GM08714 (cell line): ENCODE data around the gene CDKAL1.
"Not testable (repeated sequence)": the region's sequence is repeated elsewhere in the genome, so short reads cannot be mapped to it uniquely, and the experiment has no call there.

ENCODE experiments used
- H3K4me3 ChIP-seq: fragments of 200-500 bp; sonication (Bioruptor generic); 2 replicates; pipeline ENCODE4 v1.5.1; 2014; ENCODE audit warnings: mild to moderate bottlenecking, low read length, inconsistent platforms
- ZNF274 ChIP-seq: IDR thresholded peaks from 2 replicates; pipeline ENCODE4 v1.6.1; 2012; ENCODE audit warnings: mild to moderate bottlenecking, low read depth, low read length

CDKAL1 gene

DNA sequence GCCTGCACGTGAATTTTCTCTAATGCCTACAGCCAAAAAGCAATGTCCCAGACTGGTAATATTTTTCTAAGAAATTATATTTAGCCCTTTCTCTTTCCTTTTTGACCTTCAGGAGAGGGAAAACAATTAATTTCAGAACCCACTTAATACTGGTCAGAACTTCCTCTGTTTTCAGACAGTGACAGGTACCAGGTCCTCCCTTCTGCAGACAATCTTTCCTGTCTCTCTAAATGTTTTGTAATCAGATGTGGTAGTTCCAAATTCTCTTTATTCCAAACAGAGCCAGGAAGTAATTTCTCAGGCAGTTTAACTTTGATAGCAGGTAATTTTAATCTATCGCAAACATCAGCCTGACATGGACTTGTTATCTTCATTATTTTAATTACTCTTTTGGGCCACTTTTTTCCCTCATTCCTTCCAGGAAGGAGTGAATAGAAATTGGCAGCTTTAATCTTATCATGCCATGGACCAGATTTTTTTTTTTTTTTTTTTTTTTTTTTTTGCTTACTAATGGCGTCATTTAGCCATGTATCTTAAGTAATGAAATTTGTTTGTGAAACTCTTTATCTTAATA is 710.7 kb downstream of the CDKAL1 start:
- TF ChIP-seq ZNF274: no peak
- H3K4me3 ChIP-seq: no peak overlapping the region

DNA sequence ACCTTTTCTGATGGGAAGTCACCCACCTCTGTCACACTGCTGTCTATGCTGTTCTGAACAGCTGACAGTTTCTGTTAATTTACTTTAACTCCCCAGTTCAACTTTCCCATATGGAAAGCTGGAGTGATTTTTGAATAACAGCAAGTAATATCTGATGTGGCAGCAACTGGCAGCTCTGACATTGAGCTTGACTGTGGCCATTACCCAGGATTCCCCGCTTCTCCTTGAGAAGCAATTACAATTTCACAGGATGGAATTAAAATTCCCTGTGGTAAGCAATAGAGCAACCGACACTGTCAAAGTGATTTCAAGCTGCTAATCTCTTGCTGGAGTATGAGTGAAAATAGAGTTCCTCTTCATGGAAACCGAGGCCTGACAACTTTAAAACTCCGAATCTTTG is 711.2 kb downstream of the CDKAL1 start:
- H3K4me3 ChIP-seq: no peak overlapping the region
- TF ChIP-seq ZNF274: no peak

DNA sequence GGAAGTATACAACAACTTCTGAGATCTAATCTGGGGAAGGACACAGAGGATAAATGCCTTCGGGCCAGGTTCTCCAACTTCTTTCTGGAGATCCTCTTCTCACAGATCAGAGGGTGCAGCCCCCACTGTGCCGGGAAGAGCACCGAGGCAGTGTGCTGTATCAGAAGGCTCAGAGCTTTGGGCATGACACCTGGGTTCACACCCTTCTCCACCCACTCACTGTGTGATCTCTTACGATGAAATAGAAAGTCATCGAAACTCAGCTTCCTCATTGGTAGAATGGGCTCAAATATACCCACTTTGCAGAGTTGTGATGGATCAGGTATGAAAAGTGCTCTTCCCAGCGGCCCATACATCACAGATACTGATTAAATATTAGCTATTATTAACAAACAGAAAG is 711.8 kb downstream of the CDKAL1 start:
- no peak overlapping the region for H3K4me3 ChIP-seq
- TF ChIP-seq ZNF274: no peak

DNA sequence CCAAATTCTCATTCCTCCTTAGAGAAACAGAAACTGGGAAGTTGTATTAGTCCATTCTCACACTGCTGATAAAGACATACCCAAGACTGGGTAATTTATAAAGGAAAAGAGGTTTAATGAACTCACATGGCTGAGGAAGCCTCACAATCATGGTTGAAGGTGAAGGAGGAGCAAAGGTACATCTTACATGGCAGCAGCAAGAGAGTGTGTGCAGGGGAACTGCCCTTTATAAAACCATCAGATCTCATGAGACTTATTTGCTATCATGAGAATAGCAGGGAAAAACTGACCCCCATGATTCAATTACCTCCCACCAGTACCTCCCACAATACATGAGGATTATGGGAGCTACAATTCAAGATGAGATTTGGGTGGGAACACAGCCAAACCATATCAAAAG is 720.2 kb downstream of the CDKAL1 start:
- not testable (repeated sequence) for H3K4me3 ChIP-seq

DNA sequence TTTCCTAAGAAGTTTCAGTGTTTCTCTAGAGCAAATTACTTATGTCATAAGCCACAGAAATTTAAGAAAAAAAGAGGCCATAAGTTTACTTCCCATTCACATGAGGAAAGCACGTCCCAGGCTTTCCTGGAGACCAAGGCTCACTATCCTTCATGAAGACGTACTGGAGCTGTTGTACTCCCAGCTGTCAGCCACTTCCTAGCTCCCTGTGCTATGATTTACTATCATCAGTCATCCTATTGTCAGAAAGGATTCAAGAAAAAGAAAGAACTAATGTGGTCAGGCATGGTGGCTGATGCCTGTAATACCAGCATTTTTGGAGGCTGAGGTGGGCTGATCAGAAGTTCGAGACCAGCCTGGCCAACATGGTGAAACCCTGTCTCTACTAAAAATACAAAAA is 721.9 kb downstream of the CDKAL1 start:
- H3K4me3 ChIP-seq: no peak overlapping the region
- TF ChIP-seq ZNF274: no peak

DNA sequence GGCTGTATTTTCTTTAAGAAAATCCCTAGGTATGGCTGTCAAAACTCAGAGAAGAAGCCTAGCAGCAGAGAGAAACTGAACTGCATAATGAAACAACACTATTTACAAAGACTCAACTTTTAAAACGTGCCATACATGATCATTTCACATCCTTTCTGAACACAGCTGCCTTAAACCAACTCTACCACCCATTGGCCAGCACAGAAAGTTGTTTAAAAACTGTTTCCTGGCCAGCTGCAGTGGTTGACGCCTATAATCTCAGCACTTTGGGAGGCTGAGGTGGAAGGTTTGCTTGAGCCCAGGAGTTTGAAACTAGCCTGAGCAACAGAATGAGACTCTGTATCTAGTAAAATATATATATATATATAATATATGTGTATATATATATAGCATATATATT is 722.9 kb downstream of the CDKAL1 start:
- no peak for TF ChIP-seq ZNF274

DNA sequence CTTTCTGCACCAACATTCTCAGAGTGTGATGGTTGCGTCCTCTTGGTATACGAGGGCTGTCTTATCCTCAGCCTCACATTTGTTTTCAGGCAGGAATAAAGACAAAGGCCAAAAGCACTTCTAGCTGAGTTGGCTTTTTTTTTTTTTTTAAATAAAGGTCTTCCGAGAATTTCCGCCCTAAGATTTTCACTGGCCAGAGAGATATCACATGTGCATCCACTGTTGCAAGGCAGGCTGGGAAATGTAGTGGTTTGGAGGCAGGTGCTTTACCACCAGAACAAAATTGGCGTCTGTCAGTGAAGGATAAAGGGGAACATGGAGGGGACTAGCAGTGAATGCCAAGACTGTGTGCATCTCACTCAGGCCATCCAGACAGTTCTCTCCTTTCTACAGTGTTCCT is 724.4 kb downstream of the CDKAL1 start:
- H3K4me3 ChIP-seq: no peak overlapping the region
- no peak for TF ChIP-seq ZNF274

More for the DNA sequence above, 722.9 kb downstream of the CDKAL1 start:
- H3K4me3 ChIP-seq: no peak overlapping the region

DNA sequence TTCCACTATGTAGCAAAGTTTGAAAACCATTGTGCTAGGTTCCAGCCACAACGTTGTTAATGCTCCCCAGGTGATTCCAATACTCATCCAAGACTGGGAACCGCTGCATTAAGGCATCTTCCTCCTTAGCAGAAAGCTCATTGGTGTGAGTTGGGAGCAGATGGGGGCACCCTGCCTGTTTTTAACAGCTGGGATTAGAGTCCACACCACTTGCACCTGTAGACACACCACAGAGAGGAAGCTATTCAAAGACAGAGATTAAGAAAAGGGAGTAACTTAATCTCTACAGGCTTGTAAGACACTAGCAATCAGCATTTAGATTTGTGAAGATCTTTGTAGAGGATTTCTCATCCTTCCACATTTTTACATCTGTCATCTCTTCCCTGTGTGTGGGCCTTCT is 725.4 kb downstream of the CDKAL1 start:
- TF ChIP-seq ZNF274: no peak
- H3K4me3 ChIP-seq: no peak overlapping the region

DNA sequence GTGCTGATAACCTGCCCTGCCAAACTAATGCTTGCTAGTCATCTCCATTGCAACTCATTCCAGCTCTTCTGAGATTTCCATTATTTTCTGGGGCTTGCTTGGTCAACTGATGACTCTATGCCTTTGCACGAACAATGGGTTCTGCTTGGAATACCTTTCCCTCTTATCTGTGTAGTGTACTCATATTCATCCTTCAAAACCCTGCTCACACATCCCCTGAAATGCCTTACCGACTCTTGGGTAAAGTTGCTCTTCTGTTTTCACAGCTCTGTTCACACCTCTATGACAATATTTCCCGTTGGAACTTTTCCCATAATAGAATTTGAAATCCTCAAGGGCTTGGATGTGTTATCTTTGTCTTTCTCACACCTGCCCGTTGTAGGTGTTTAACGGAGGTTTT is 728.2 kb downstream of the CDKAL1 start:
- TF ChIP-seq ZNF274: no peak

DNA sequence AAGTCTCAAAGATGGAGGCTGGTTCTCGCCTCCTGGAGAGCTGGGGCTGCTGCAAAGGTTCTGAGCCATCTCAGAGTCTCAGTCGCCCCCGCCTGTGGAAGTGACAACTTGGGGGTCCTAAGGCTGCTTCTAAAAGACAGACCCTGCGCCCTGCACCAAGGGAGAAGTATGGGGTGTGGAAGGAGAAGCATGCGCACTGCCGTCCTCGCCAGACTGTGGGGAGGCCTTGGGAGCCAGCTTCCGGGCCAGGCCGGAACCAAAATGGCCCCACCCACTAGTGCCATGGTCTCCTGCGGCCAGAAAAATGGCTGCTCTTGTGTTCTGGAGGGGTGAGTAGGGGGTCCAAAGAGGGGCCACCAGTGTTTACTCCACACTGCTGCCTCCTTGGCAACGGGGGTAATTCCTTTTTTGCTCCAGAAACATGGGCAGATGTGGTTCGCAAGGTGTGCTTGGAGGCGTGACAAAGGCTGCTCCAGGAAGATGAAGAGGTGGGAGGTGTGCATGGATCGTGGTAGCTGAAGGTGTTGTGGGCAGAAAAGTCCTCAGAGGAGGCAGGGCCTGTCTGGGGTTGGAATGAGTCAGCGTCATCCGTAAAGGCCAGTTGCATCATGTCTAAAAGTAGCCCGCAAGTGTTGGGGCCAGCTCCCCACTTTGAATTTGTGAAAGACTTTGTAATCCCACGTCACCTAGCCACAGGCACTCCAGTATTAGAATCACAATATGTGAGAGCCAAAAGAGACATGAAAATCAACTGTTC is 729.5 kb downstream of the CDKAL1 start:
- H3K4me3 ChIP-seq: no peak overlapping the region
- no peak for TF ChIP-seq ZNF274

More for the DNA sequence above, 728.2 kb downstream of the CDKAL1 start:
- no peak overlapping the region for H3K4me3 ChIP-seq

DNA sequence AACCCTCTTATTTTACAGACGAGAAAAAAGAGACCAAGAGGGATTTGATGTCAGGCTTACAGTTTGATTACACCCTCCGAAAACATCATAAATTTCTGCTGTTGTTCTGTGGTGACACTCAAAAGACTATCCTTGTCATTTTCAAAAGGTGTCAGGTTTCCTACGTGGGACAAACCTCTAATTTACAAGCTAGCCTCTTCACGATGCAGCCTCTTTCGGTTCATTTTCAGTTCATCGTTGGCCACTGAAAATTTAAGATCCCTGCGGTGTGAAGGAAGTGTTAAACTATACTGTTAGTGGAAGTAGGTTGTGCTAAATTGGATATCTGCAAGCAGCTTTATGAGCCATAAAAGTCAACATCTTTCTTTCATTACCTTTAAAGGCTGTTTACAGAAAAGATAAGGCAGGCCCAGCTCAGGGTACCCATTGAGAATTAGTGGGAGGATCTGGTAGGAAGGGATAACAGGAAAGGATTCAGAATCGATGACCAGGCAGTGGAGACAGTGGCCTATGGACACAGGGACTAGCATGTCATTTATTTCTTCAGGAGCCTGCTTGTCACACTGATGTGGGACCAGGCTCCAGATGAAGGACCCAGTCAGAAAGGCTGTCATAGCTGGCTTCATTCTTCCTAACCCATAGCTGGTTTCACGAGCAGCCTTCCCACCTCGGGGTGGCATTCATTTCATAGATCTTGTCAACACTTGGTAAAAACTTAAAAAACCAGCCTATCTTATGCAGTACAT is 730.2 kb downstream of the CDKAL1 start:
- no peak overlapping the region for H3K4me3 ChIP-seq

DNA sequence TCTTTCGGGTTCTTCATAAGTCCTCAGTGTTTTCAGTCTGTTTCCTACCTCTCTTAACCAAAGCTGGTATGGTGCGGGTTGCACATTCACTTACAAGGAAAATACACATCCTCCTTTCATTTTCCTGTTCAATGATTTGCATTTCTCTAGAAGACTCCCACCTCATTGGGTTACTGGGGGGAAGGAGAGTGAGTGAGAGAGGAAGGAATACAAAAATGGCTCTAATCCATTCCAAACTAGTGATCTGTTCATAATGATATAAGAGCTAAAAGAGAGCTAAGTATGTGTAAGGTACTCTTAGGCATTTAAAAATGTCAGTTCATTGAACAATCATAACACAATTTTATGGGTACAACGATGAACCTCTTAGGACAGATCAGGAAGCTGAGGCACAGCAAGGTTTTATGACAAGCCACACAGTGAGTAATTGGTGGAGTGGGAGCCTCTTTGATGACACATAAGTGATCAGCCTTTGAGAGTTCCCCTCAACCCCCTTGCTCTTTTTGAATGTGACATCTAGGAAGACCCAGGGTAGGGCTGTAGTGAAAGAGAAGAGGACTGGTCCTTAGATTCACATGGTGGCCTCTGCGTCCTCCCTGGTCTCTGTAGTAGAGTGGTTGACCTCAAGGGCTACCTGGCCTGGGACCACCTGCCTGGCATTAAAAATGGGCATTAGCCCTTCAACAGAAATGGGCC is 730.9 kb downstream of the CDKAL1 start:
- H3K4me3 ChIP-seq: no peak overlapping the region
- TF ChIP-seq ZNF274: no peak

More for the DNA sequence above, 730.2 kb downstream of the CDKAL1 start:
- no peak for TF ChIP-seq ZNF274

DNA sequence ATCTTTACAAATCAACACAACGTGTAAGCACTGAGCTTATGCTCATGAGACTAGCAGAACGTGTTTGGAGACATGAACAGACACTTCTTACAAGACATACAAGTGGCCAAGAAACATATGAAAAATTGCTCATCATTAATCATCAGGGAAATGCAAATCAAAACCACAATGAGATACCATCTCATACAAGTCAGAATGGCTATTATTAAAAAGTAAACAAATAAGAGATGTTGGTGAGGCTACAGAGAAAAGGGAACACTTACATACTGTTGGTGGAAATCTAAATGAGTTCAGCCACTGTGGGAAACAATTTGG is 731.4 kb downstream of the CDKAL1 start:
- no peak for TF ChIP-seq ZNF274
- no peak overlapping the region for H3K4me3 ChIP-seq

DNA sequence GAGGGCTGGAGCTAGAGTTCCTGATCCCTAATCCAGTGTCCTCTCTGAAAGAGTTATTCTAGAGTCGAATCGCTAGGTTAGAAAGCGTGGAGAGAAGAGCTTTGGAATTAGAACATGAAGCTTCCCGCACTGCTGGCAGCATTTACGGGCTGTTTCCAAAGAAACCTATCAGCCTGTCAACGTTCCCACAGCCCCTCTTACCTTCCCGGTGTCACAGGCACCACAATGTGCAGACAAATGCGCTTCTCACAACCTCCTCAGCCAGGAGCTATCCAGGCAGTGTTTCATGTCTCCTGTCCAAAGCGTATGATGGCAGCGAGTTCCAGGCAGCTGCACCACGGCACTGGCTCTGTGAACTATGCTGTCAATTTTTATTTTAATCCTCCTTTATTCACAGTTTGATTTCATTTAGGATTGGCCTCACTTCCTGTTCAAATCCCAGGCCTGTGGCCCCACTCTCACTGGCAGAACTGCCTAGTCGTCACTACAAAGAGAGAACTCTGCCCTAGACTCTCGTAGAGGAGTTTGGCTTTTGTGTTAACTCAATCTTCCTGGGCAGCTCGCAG is 736.5 kb downstream of the CDKAL1 start:
- TF ChIP-seq ZNF274: no peak
- H3K4me3 ChIP-seq: no peak overlapping the region
